IgD-negative memory B cell (primary cell): ENCODE measurements around the gene APOD. TPM values are rescaled to one million over a fixed set of nuclear protein-coding genes. Genes with fewer than 3 reads are reported as not detected.

Experiments used
- polyA plus RNA-seq: library from polyadenylated mRNA; unstranded; fragments of 300-500 nt; fragmentation: Illumina TruSeq; gene quantifications from one replicate; pipeline ENCODE4 v1.2.3, GENCODE V29; 2021

Gene APOD
- polyA plus RNA-seq, 1 donor from 2014 or later: not detected

Other genes with a start within 250 kb of the APOD start
- 71.3 TPM for gene ACAP2, start 140.9 kb downstream of the APOD start, polyA plus RNA-seq
- 159 TPM for gene PPP1R2, start 40.6 kb downstream of the APOD start, polyA plus RNA-seq
- gene MUC20, start 137.0 kb upstream of the APOD start, polyA plus RNA-seq: 0.39 TPM
- gene MUC4, start 228.0 kb upstream of the APOD start, polyA plus RNA-seq: 0.01 TPM